HEK293 (cell line): ENCODE results near the gene ADCY10.

ENCODE experiments used
- CTCF ChIP-seq: fragments of 450-650 bp; formaldehyde crosslinking; IDR thresholded peaks from 2 replicates; pipeline ENCODE4 v1.5.1; 2016; ENCODE audit warnings: missing biosample characterization, missing genetic modification characterization
- PRDM10 ChIP-seq: fragments of 450-650 bp; formaldehyde crosslinking; IDR thresholded peaks from 2 replicates; pipeline ENCODE4 v1.5.1; 2016; ENCODE audit warnings: missing biosample characterization, missing genetic modification characterization
- TCF7L2 ChIP-seq: IDR thresholded peaks from 2 replicates; pipeline ENCODE4 v1.6.1; 2011; ENCODE audit warnings: low read depth, mild to moderate bottlenecking, inconsistent platforms, low read length, moderate library complexity, borderline replicate concordance
- YY1 ChIP-seq: fragments of 450-650 bp; formaldehyde crosslinking; IDR thresholded peaks from 2 replicates; pipeline ENCODE4 v1.5.1; 2018; ENCODE audit warnings: missing biosample characterization, missing genetic modification characterization
- ZBTB26 ChIP-seq: fragments of 450-650 bp; formaldehyde crosslinking; optimal IDR thresholded peaks from 2 replicates; pipeline ENCODE3; 2016; ENCODE audit warnings: missing biosample characterization, mild to moderate bottlenecking, missing genetic modification characterization
- ZNF140 ChIP-seq: fragments of 450-650 bp; formaldehyde crosslinking; IDR thresholded peaks from 2 replicates; pipeline ENCODE4 v1.5.1; 2016; ENCODE audit warnings: missing biosample characterization, missing genetic modification characterization
- ZNF175 ChIP-seq: fragments of 450-650 bp; formaldehyde crosslinking; IDR thresholded peaks from 2 replicates; pipeline ENCODE4 v1.5.1; 2016; ENCODE audit warnings: missing biosample characterization, missing genetic modification characterization
- ZNF24 ChIP-seq: fragments of 450-650 bp; formaldehyde crosslinking; IDR thresholded peaks from 2 replicates; pipeline ENCODE4 v1.5.1; 2016; ENCODE audit warnings: missing biosample characterization, missing genetic modification characterization
- ZNF341 ChIP-seq: fragments of 450-650 bp; formaldehyde crosslinking; IDR thresholded peaks from 2 replicates; pipeline ENCODE4; 2016; ENCODE audit warnings: low read depth, missing biosample characterization, missing genetic modification characterization
- ZNF354C ChIP-seq: fragments of 450-650 bp; formaldehyde crosslinking; IDR thresholded peaks from 2 replicates; pipeline ENCODE4 v1.5.1; 2016; ENCODE audit warnings: missing biosample characterization, missing genetic modification characterization, low read depth, borderline replicate concordance
- ZNF501 ChIP-seq: fragments of 450-650 bp; formaldehyde crosslinking; IDR thresholded peaks from 2 replicates; pipeline ENCODE4 v1.5.1; 2016; ENCODE audit warnings: missing biosample characterization, missing genetic modification characterization
- TF ChIP-seq, protein P1 (sequence below): fragments of 450-650 bp; formaldehyde crosslinking; IDR thresholded peaks from 2 replicates; pipeline ENCODE4 v1.5.1; 2016; ENCODE audit warnings: missing biosample characterization, missing genetic modification characterization, borderline replicate concordance

- no peak for TF ChIP-seq ZNF341
- no peak for TF ChIP-seq CTCF (tag by site-specific recombination)
- TF ChIP-seq ZNF140 (tag by site-specific recombination) = no peak
- no peak for TF ChIP-seq ZNF354C (tag by site-specific recombination)
- no peak for TF ChIP-seq ZNF175 (tag by site-specific recombination)
- no peak for TF ChIP-seq ZNF24 (tag by site-specific recombination)
- TF ChIP-seq ZBTB26 = no peak
- no peak for TF ChIP-seq YY1 (tag by site-specific recombination)
- TF ChIP-seq ZNF501 = no peak
- TF ChIP-seq, protein P1, sequence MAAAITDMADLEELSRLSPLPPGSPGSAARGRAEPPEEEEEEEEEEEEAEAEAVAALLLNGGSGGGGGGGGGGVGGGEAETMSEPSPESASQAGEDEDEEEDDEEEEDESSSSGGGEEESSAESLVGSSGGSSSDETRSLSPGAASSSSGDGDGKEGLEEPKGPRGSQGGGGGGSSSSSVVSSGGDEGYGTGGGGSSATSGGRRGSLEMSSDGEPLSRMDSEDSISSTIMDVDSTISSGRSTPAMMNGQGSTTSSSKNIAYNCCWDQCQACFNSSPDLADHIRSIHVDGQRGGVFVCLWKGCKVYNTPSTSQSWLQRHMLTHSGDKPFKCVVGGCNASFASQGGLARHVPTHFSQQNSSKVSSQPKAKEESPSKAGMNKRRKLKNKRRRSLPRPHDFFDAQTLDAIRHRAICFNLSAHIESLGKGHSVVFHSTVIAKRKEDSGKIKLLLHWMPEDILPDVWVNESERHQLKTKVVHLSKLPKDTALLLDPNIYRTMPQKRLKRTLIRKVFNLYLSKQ (tag by site-specific recombination) = no peak
- no peak for TF ChIP-seq TCF7L2
- TF ChIP-seq PRDM10 (tag by site-specific recombination) = no peak
Measured at GRCh38 chr1:167955915-167956314, 42.0 kb upstream of the ADCY10 start.
